Measurements from ENCODE around the gene CCDC148.

GRCh38 chr2:158443606-158444005 lies 12.9 kb downstream of the CCDC148 start:
- no peak for TF ChIP-seq CTCF (conservative IDR thresholded peaks at IDR 0.05; ENCODE audit: low read depth in 2 of 2)
- TF ChIP-seq CREB1 (CRISPR knock-in tag; IDR thresholded peaks at IDR 0.05; ENCODE audit: low read depth) = no peak
- TF ChIP-seq POLR2AphosphoS5 (IDR thresholded peaks at IDR 0.05; ENCODE audit: low read depth) = no peak

Data from GM23338 (cell line).